AG04450 (cell line): Measurements from ENCODE around the gene CLHC1. TPM values are rescaled to one million over a fixed set of nuclear protein-coding genes. Genes with fewer than 3 reads are reported as not detected.
"Not testable (repeated sequence)": the region's sequence is repeated elsewhere in the genome, so short reads cannot be mapped to it uniquely, and the experiment has no call there.

Source experiments
- CTCF ChIA-PET: fragments of 300-600, 350-600 bp; formaldehyde crosslinking; extraction: SDS; loops from one replicate; lab custom pipeline; 2022; ENCODE audit warnings: antibody characterized with exemption, inconsistent platforms; lab: Charles Lee
- POLR2A ChIA-PET: fragments of 350-600 bp; formaldehyde crosslinking; extraction: SDS; loops from one replicate; lab custom pipeline; 2021; ENCODE audit warnings: antibody characterized with exemption, inconsistent platforms; lab: Yijun Ruan, JAX
- DNase-seq: peaks from one replicate; pipeline ENCODE4 v3.0.0-alpha.2; 2011; ENCODE audit warnings: low read depth, low spot score
- H3K27ac ChIP-seq: one replicate; pipeline ENCODE4 v1.5.1; 2012; ENCODE audit warnings: low read depth, low read length, control low read depth
- H3K27me3 ChIP-seq: one replicate; pipeline ENCODE4 v1.6.0; 2012; ENCODE audit warnings: low read length; ENCODE audit not compliant: control insufficient read depth, insufficient read depth
- H3K4me3 ChIP-seq: 2 replicates; pipeline ENCODE4 v1.5.1; 2011; ENCODE audit warnings: mild to moderate bottlenecking, low read depth, low read length, control low read depth
- H3K9me3 ChIP-seq: 2 replicates; pipeline ENCODE4 v1.5.1; 2012; ENCODE audit warnings: low read length; ENCODE audit not compliant: control insufficient read depth, insufficient read depth
- polyA plus RNA-seq: library from polyadenylated mRNA; depleted of rRNA; stranded (reverse); fragments of >200 nt; gene quantifications from 2 replicates; pipeline ENCODE4 v1.2.3, GENCODE V29; 2011
- TF ChIP-seq, protein P1 (sequence below): IDR thresholded peaks from 2 replicates; pipeline ENCODE4 v1.5.1; 2011; ENCODE audit warnings: low read depth, low read length, control low read depth, inconsistent platforms

CLHC1 gene
- polyA plus RNA-seq, 1 experiment = 14.4 TPM

GRCh38 chr2:55136138-55136541 lies 96.0 kb downstream of the CLHC1 start:
- Histone ChIP-seq H3K27ac (no peak overlapping the region), H3K9me3 (no peaks in the 10 kb centered on the region), H3K27me3 (no peaks in the 10 kb centered on the region), H3K4me3 (no peak overlapping the region)
- CTCF ChIA-PET = interaction anchor here (1.3 kb wide), 1 partner anchor 122 kb away, joined by 3 read pairs; no protein-coding TSS in a partner anchor
- TF ChIP-seq, protein P1, sequence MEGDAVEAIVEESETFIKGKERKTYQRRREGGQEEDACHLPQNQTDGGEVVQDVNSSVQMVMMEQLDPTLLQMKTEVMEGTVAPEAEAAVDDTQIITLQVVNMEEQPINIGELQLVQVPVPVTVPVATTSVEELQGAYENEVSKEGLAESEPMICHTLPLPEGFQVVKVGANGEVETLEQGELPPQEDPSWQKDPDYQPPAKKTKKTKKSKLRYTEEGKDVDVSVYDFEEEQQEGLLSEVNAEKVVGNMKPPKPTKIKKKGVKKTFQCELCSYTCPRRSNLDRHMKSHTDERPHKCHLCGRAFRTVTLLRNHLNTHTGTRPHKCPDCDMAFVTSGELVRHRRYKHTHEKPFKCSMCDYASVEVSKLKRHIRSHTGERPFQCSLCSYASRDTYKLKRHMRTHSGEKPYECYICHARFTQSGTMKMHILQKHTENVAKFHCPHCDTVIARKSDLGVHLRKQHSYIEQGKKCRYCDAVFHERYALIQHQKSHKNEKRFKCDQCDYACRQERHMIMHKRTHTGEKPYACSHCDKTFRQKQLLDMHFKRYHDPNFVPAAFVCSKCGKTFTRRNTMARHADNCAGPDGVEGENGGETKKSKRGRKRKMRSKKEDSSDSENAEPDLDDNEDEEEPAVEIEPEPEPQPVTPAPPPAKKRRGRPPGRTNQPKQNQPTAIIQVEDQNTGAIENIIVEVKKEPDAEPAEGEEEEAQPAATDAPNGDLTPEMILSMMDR = no peak
- POLR2A ChIA-PET = no interaction called here
- DNase-seq = no peak

DNA sequence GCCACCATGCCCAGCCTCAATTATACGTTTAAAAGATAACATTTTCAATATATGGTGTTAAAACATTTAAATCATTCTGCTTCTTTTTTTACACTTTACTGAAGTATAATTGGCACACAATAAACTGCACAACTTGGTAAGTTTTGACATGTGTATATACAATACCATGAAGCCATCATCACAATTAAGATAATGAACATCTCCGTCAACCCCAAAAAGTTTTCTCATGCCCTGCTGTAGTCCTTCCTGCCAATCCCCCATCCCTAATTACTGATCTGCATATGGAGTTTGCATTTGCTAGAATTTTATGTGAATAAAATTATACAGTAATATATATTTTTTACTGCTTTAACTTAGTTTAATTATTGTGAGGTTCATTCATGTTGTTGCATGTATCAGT lies 96.6 kb downstream of the CLHC1 start:
- no peaks in the 10 kb centered on the region for H3K27me3 ChIP-seq
- no peaks in the 10 kb centered on the region for H3K9me3 ChIP-seq
- DNase-seq = no peak
- TF ChIP-seq, protein P1 = no peak
- H3K27ac ChIP-seq = no peak overlapping the region
- ChIA-PET CTCF (no interaction called here), POLR2A (no interaction called here)
- H3K4me3 ChIP-seq = no peak overlapping the region

- TF ChIP-seq, protein P1 = no peak
- no peak overlapping the region for H3K4me3 ChIP-seq
- POLR2A ChIA-PET = interaction anchor here (0.6 to 1.0 kb wide), 4 partner anchors 14 to 55 kb away, joined by 3 read pairs; no protein-coding TSS in a partner anchor
- no peak for DNase-seq
- peak overlapping the region; percentile 93 for H3K27ac ChIP-seq
- H3K27me3 ChIP-seq = no peaks in the 10 kb centered on the region
- H3K9me3 ChIP-seq = no peaks in the 10 kb centered on the region
- CTCF ChIA-PET = interaction anchor here (1.0 kb wide), 1 partner anchor 34 kb away, joined by 3 read pairs; no protein-coding TSS in a partner anchor
These were observed 97.8 kb downstream of the CLHC1 start for GRCh38 chr2:55134316-55134706.

- Histone ChIP-seq H3K4me3 (peak overlapping the region; percentile 44), H3K27ac (peak overlapping the region; percentile 94), H3K27me3 (no peaks in the 10 kb centered on the region), H3K9me3 (no peaks in the 10 kb centered on the region)
- CTCF ChIA-PET = interaction anchor here (1.0 kb wide), 2 partner anchors 12 to 35 kb away, joined by 3 to 4 read pairs; no protein-coding TSS in a partner anchor
- POLR2A ChIA-PET = interaction anchor here (0.6 to 1.0 kb wide), 5 partner anchors 13 to 286 kb away, joined by 3 read pairs; no protein-coding TSS in a partner anchor
- peak; percentile 89 for DNase-seq
- TF ChIP-seq, protein P1 = no peak
These were observed 98.4 kb downstream of the CLHC1 start for GRCh38 chr2:55133467-55134315.

GRCh38 chr2:55130849-55131248 lies 101.2 kb downstream of the CLHC1 start:
- TF ChIP-seq, protein P1 = no peak
- H3K9me3 ChIP-seq = no peaks in the 10 kb centered on the region
- H3K27me3 ChIP-seq = no peaks in the 10 kb centered on the region
- no peak overlapping the region for H3K27ac ChIP-seq
- POLR2A ChIA-PET = no interaction called here
- no peak overlapping the region for H3K4me3 ChIP-seq
- CTCF ChIA-PET = no interaction called here
- no peak for DNase-seq

DNA sequence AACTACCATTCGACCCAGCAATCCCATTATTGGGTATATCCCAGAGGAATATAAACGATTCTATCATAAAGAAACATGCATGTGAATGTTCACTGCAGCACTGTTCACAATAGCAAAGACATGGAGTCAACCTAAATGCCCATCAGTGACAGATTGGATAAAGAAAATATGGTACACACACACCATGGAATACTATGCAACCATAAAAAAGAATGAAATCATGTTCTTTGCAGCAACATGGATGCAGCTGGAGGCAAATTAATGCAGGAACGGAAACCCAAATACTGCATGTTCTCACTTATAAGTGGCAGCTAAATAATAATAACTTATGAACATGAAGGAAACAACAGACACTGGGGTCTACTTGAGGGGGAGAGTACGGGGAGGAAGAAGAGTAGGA lies 105.5 kb downstream of the CLHC1 start:
- CTCF ChIA-PET = interaction anchor here (1.0 kb wide), 1 partner anchor 48 kb away, joined by 3 read pairs; no protein-coding TSS in a partner anchor
- H3K27me3 ChIP-seq, DNase-seq, H3K4me3 ChIP-seq, POLR2A ChIA-PET, H3K9me3 ChIP-seq, H3K27ac ChIP-seq: not testable (repeated sequence)
